Keratinocyte (primary cell): ENCODE data around the gene C19orf25.

Source experiments
- CTCF ChIP-seq, 3 experiments: IDR thresholded peaks in 1 of 3; conservative IDR thresholded peaks in 1 of 3; optimal IDR thresholded peaks in 1 of 3; 2 replicates in 2 of 3; 3 replicates in 1 of 3; pipeline versions ENCODE3 to v1.5.1; 2011; ENCODE audit warnings: low read length in 3 of 3, mild to moderate bottlenecking in 3 of 3, moderate library complexity in 2 of 3, control low read depth in 1 of 3, inconsistent platforms in 1 of 3; ENCODE audit not compliant: insufficient read depth in 2 of 3; ENCODE audit errors: extremely low read depth in 1 of 3
- EZH2 ChIP-seq: IDR thresholded peaks from one replicate; pipeline ENCODE4 v1.6.1; 2012; ENCODE audit warnings: inconsistent platforms, mild to moderate bottlenecking, low read length, moderate library complexity

GRCh38 chr19:1447504-1447903 lies 31.5 kb downstream of the C19orf25 start:
- TF ChIP-seq EZH2 (no peak), CTCF (optimal IDR thresholded peaks at IDR 0.05 in 1 of 3, IDR thresholded peaks at IDR 0.05 in 1 of 3, conservative IDR thresholded peaks at IDR 0.05 in 1 of 3; ENCODE audit: extremely low read depth in 1 of 3, insufficient read depth in 2 of 3, low read length in 3 of 3) (no peak)
